Limb (tissue), 2 donors: ENCODE results near the gene CEP44.
"Not testable (repeated sequence)": the region's sequence is repeated elsewhere in the genome, so short reads cannot be mapped to it uniquely, and the experiment has no call there.

Experiments used
- DNase-seq, 2 donors: peaks; one replicate each; pipeline ENCODE4 v3.0.0-alpha.2; 2016; ENCODE audit errors: extremely low spot score in 2 of 2

Gene CEP44

DNA sequence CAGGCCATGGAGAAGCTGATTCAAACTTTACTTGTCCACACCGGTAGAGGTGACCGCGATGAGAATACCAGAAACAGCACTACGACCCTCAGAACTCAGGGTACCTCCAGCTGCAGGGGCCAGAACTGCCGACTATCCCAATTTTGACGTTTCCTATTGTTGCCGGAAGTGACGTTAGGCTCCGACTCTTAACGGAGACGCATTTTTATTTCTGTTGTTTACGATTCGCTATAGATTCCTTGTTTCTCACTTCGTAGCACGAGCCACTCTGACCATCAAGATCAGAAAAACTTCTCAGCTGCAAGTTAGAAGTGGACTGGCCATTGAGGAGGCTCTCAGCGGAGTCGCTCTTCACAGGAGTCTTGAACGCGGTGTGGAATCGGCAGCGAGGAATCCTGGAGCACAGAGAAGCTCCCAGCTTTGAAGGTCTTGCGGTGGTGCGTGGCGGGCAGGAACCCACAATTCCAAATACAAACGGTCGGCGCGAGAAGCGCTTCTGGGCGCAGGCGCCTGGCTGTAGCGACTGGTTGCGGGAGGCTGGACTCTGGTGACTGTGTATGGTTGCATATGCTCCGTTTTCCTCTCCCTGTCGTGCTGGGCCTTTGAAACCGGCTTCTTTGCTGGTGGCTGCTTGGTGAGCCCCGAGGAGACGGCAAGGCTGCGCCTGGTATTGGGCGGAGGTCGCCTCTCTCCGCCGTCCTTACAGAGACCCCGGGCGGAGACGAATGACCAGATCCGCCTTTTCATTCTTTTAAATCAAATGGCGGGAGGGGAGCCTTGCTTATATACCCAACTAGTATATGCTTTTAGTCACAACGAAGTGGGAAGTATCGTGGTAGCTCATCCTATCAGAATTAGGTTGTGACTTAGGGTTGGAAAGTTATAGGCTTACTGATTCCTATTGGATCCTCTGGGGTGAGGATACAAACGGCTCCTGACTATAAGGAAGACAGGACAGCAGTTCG, at the start of gene CEP44, which contains the start of gene FBXO8:
CEP44 (plus strand) TSS at position 405 of the 965 bp plus-strand sequence. CDS start 15,211 bp downstream, outside the sequence.
FBXO8 (minus strand) TSS at position 161 of the 965 bp plus-strand sequence. CDS start 20,575 bp downstream, outside the sequence.
- peak; percentile 89 to 93 for DNase-seq

DNA sequence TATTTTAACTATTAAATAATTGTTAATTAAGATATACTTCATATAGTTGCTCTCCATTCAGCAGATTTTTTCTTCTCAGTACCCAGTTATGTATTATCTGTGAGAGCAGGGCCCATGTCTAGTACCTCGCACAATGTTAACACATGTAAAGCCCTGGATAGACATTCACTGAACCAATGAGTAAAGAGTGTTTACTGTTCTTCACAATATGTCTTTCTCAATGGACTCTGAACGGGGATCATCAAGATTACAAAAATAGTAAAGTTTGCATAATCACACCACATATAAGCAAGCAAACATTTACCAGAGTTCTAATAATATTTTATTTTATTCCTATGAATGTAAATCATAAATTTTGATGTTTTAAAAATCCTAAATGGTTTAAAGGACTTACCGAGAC, 47.4 kb upstream of the CEP44 start:
- DNase-seq: no peak

- no peak for DNase-seq
Measured at GRCh38 chr4:174241162-174241561, 42.5 kb upstream of the CEP44 start.

GRCh38 chr4:174244441-174244840, 39.3 kb upstream of the CEP44 start:
- no peak for DNase-seq

DNA sequence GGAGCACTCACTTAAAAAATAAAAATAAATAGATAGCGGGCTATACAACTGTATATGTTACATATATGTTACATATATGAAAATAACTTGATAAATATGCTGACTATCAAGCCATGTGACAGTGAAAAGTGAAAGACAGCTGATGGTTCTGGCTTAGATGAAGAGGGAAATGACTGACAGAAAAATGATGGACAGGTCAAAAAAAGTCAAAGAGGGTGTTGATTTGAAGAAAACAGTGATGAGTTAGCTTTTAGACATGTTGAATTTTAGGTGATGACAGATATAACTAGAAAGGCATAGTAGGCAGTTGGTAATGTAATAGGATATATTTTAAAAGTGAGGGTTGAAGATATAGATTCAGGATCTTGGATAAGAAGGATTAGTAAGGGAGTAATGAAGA, 38.0 kb upstream of the CEP44 start:
- DNase-seq: no peak

DNA sequence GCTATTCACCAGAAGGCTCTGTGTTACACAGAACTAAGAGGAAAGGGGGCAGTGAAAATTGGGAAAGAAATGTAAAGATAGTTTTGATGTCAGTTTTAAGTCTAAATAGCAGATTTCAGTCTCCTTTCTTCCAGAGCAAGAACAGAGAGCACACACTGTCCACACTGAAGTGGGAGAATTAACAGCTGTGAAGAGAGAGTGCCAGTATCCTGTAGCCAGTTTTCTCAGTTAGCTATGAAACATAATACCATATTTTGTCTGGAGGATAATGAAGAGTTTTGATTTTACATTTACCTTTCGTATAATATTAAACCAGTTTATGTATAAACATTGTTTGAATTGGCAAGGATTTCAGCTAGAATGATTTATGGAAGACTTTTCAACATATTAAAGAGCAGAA, 35.3 kb upstream of the CEP44 start:
- peak in 1 of 2 donors; percentile 18 for DNase-seq

GRCh38 chr4:174252412-174252811, 31.3 kb upstream of the CEP44 start:
- DNase-seq: no peak

- no peak for DNase-seq
Measured at GRCh38 chr4:174254613-174255012, 29.1 kb upstream of the CEP44 start.

- no peak for DNase-seq
Measured at GRCh38 chr4:174255374-174255773, 28.3 kb upstream of the CEP44 start.

DNA sequence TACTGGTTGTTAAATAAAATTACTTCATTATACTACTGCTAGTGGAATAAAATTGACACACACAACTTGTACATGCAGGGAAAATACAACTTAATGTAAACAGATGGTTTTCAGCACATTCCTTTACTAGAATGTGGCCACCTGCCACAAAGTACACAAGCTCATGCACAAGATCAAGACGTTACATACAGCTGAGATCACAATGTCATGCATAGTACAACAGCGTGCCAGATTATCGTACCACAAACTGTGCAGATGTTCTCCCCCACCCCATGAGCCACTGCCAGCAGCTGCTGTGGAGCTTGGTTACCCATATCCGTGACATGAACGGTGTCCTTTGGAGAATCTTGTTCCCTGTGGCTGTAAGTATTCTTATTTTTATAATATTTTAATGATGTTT, 27.9 kb upstream of the CEP44 start:
- DNase-seq: peak; percentile 47 to 84

- DNase-seq: peak in 1 of 2 donors; percentile 22
Measured at GRCh38 chr4:174256277-174256713, 27.4 kb upstream of the CEP44 start.

- no peak for DNase-seq
Measured at GRCh38 chr4:174259580-174259979, 24.1 kb upstream of the CEP44 start.

DNA sequence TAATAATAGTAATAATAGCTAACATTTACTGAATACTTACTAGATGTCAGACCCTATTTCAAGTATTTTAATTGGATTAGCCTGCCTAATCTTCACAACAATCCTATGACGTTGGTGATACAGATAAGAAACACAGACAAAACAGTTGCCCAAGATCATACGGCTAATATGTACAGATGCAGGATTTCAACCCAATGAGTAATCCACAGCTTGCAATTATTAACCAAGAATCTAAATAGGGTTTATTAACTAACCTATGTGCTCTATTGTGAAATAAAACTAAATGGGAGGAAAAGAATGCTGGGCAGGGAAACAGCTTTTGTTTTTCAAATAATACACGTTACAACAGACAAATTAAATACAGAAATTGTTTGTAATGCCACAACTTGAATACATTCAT, 23.6 kb upstream of the CEP44 start:
- no peak for DNase-seq

DNA sequence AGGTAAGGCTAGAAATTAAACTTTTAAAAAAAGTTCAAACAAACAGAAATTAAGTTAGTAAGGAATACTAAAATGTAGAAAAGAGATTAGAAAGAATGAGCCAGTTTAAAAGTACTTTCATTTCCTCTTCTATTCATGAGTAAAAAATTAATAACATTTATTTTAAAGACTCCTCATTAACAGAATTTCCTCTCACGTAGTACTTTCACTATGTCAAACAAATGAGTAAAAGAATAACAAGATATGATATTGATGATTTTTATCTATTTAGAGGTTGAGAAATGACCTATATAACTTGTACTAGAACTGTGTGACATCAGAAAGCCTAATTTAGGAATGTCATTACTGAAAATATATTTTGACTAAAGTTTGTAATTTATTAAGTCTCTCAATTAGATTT, 22.3 kb upstream of the CEP44 start:
- DNase-seq: not testable (repeated sequence)

- no peak for DNase-seq
Measured at GRCh38 chr4:174262624-174263444, 20.9 kb upstream of the CEP44 start.

DNA sequence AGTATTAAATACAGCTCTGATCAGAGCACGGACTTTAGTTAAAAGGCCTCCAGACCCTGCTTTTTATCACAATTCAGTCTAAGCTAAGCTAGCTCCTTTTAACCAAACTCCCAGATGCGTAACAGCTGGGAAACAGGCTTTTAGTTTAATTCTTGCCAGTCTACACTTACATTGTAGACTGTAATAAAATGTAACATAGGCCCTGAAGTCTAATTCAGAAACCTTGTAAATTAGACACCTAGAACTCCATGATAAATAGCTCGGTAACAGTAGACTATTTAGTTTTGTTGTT, 20.3 kb upstream of the CEP44 start:
- no peak for DNase-seq

- peak in 1 of 2 donors; percentile 45 for DNase-seq
Measured at GRCh38 chr4:174265916-174266315, 17.8 kb upstream of the CEP44 start.

DNA sequence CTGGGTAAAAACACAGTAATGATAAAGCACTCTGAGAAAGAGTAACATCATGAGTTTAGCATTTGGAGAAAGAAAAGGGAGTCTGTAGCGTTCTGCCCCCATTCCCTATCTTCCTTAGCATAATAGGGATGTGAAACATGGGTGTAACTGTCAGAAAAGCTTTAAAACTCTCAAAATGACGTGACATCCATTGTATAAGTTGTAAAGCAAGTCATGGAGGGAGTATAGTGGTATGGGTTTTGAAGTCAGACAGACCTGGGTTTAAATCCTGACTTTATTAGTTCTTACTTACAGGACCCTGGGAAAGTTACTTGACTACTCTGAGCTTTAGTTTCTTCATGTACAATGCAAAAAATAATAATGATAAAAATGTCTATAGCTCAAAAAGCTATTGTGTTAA, 17.3 kb upstream of the CEP44 start:
- no peak for DNase-seq

- DNase-seq: no peak
Measured at GRCh38 chr4:174273930-174274329, 9.8 kb upstream of the CEP44 start.

- DNase-seq: no peak
Measured at GRCh38 chr4:174274436-174274835, 9.3 kb upstream of the CEP44 start.

- no peak for DNase-seq
Measured at GRCh38 chr4:174275101-174275500, 8.6 kb upstream of the CEP44 start.

GRCh38 chr4:174277433-174277832, 6.3 kb upstream of the CEP44 start:
- DNase-seq: no peak
